Nephron (organoid): ENCODE measurements around the gene LRRC74B.
"Not testable (repeated sequence)": the region's sequence is repeated elsewhere in the genome, so short reads cannot be mapped to it uniquely, and the experiment has no call there.

Experiments used
- H3K27ac Mint-ChIP-seq, 3 experiments: 2 replicates each; pipeline ENCODE4 v1.8.0; 2020; ENCODE audit warnings: mixed read lengths in 3 of 3, mild to moderate bottlenecking in 2 of 3, moderate library complexity in 1 of 3
- H3K27me3 Mint-ChIP-seq: 2 replicates; pipeline ENCODE4 v1.8.0; 2021; ENCODE audit warnings: low read depth, mild to moderate bottlenecking, moderate library complexity, mixed read lengths
- H3K36me3 Mint-ChIP-seq: 2 replicates; pipeline ENCODE4 v1.8.0; 2020; ENCODE audit warnings: low read depth, mixed read lengths
- H3K4me1 Mint-ChIP-seq: 2 replicates; pipeline ENCODE4 v1.8.0; 2020; ENCODE audit warnings: mixed read lengths
- H3K4me3 Mint-ChIP-seq, 3 experiments: 2 replicates each; pipeline ENCODE4 v1.8.0; 2020; ENCODE audit warnings: mild to moderate bottlenecking in 3 of 3, mixed read lengths in 3 of 3, moderate library complexity in 2 of 3
- H3K9me3 Mint-ChIP-seq: 2 replicates; pipeline ENCODE4 v1.8.0; 2020; ENCODE audit warnings: mixed read lengths
- CTCF ChIP-seq, 3 experiments: fragments of 200-600 bp; sonication (generic); IDR thresholded peaks; one replicate each; pipeline ENCODE4 v1.5.0; 2021; ENCODE audit warnings: antibody characterized with exemption in 3 of 3; ENCODE audit not compliant: unreplicated experiment in 3 of 3

The LRRC74B gene

DNA sequence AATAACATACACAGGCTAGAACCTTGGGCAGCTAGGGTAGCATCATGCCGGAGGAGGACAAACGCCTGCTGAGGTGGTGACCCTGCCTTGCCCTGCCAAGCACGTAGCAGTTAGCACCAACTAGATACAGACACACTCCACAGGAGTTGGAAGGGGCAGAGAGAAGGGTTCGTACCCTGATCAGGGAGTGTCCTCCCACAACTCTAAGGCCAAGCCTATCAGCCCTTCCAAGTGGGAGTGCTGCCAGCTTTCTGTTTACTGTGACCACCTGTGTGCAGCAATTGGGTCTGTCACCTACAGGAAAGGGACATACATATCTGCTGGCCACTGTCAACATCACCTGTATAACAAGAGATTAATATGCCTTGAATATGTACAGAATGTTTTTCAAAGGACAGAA lies 42.0 kb upstream of the LRRC74B start:
- Mint-ChIP-seq H3K27ac (peak overlapping the region in 2 of 3 experiments; percentile 99), H3K9me3 (no peaks in the 10 kb centered on the region), H3K36me3 (no peaks in the 10 kb centered on the region), H3K4me1 (peaks cover 27% of the 10 kb centered on the region), H3K27me3 (no peaks in the 10 kb centered on the region), H3K4me3 (peak overlapping the region; percentile 93 to 97 (median 95))
- no peak for TF ChIP-seq CTCF (IDR thresholded peaks at IDR 0.05; ENCODE audit: unreplicated experiment in 3 of 3)

DNA sequence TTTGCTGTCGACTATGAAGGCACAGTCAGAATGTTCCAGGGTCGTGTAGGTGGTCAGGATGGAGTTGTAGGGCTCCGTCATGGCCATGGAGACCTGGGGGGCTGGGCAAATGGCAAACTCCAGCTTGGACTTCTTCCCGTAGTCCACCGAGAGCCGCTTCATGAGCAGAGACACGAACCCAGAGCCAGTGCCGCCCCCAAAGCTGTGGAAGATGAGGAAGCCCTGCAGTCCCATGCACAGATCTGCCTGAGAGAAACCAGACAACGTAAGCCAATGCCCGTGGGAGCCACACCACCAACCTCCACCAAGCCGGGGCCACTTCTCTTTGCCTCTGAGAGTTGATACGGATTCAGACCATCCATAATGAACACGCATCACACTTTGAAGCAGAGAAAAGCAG lies 36.5 kb upstream of the LRRC74B start:
- not testable (repeated sequence) for H3K4me1 Mint-ChIP-seq, H3K27ac Mint-ChIP-seq, H3K9me3 Mint-ChIP-seq, H3K36me3 Mint-ChIP-seq, H3K27me3 Mint-ChIP-seq
- H3K4me3 Mint-ChIP-seq = peak overlapping the region in 2 of 3 experiments; percentile 24 to 25

GRCh38 chr22:21009638-21010425 lies 35.9 kb upstream of the LRRC74B start:
- Mint-ChIP-seq H3K4me1 (peaks cover 16% of the 10 kb centered on the region), H3K36me3 (peaks cover 6% of the 10 kb centered on the region), H3K27ac (peak overlapping the region in 2 of 3 experiments; percentile 23 to 34), H3K9me3 (no peaks in the 10 kb centered on the region), H3K27me3 (no peaks in the 10 kb centered on the region), H3K4me3 (peak overlapping the region in 2 of 3 experiments; percentile 24 to 25)
- TF ChIP-seq CTCF (IDR thresholded peaks at IDR 0.05; ENCODE audit: unreplicated experiment in 3 of 3) = no peak

DNA sequence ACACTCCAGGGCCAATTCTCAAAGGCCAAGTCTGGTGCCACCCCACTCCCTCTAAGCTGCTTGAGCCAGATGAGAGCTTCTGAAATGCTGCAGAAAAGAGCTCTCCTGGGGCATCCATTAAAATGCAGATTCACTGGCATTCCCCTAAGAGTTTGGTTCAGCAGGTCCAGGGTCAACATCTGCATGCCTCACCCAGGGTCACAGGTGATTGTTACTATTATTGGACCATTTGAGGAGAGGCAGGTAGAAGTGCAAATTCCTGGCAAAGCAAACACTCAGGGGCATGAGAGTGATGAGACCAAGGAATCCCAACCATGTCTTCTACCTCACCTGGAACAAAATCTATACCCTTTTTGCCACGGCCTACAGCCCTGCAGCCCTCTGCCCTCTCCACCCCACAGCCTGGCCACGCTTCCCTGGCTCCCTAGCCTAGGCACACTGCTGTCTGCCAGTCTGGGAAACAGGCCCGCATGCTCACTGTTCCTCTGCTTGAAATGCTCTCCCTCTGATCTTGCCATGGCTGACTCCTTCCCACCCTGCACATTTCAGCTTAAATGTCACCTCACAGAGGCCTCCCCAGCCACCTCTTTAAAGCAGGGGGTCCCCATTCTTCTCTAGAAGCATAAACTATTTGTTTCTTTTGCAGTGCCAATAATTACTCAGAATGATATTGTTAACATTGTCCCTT lies 35.2 kb upstream of the LRRC74B start:
- no peaks in the 10 kb centered on the region for H3K9me3 Mint-ChIP-seq
- H3K4me3 Mint-ChIP-seq = no peak overlapping the region
- H3K27me3 Mint-ChIP-seq = no peaks in the 10 kb centered on the region
- no peak overlapping the region for H3K27ac Mint-ChIP-seq
- no peak for TF ChIP-seq CTCF (IDR thresholded peaks at IDR 0.05; ENCODE audit: unreplicated experiment in 3 of 3)
- H3K36me3 Mint-ChIP-seq = peaks cover 6% of the 10 kb centered on the region
- peaks cover 23% of the 10 kb centered on the region for H3K4me1 Mint-ChIP-seq

DNA sequence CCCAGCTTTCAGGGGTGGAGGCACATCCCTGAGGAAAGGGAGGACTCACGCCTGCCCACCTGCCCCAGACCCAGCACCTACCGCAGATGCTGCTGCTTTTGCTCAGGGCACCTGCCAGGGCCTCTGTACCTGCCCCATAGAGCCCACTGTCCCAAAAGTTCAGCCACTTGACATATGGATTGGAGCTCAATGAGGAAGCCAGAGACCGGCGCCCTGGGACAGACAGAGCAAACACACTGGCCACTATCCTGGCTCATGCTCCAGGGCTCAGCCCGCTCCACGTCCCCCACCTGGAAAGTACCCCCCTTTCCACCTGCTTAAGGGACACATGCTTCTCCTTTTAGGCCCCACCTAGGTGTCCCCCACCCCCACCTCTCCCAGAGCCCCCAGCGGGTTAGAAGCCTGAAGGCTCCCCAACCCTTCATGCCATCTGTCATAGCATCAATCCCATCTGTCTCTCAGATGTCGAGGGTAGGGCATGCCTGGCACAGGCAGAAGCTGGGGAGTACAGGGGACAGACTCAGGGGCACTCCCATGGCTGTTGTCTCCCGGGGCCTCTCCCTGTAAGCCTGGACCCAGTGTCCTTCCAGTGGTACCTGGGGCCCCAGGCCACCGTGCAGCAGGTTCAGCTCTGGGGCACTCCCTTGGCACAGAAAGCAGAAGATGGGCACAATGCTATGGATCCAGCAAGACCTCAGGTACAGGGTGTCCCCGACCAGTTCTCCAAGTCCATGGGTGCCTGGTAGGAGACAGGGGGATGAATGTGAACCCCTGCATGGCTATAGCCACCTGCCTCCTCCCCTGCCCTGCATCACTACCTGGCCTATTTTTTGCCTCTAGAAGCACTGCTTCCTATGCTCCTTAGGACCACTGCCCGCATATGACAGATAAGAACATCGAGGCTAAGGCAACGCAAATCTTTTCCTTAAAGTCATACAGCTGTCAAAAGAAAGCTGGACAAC lies 33.0 kb upstream of the LRRC74B start:
- peak overlapping the region; percentile 88 to 94 (median 92) for H3K4me3 Mint-ChIP-seq
- H3K9me3 Mint-ChIP-seq = no peaks in the 10 kb centered on the region
- H3K27ac Mint-ChIP-seq = peak overlapping the region; percentile 75 to 98 (median 89)
- H3K4me1 Mint-ChIP-seq = peaks cover 39% of the 10 kb centered on the region
- peaks cover 6% of the 10 kb centered on the region for H3K36me3 Mint-ChIP-seq
- no peak for TF ChIP-seq CTCF (IDR thresholded peaks at IDR 0.05; ENCODE audit: unreplicated experiment in 3 of 3)
- H3K27me3 Mint-ChIP-seq = no peaks in the 10 kb centered on the region
